Prostate gland (tissue), 2 donors: Measurements from ENCODE around the gene OR1S2. TPM values are rescaled to one million over a fixed set of nuclear protein-coding genes. Genes with fewer than 3 reads are reported as not detected.

Experiments used
- DNase-seq: peaks from one replicate; pipeline ENCODE4 v3.0.0-alpha.2; 2019; ENCODE audit warnings: low spot score
- H3K27ac ChIP-seq, 2 donors: fragments of 200-600 bp; sonication (generic); 2 replicates each; pipeline ENCODE4 v1.5.1; 2017 to 2019
- H3K27me3 ChIP-seq: fragments of 200-600 bp; sonication (generic); replicated peaks from 2 replicates; pipeline ENCODE4 v1.5.1; 2019; ENCODE audit not compliant: insufficient read depth
- H3K36me3 ChIP-seq, 2 donors: fragments of 200-600 bp; sonication (generic); 1 replicate in 1 of 2; 2 replicates in 1 of 2; pipeline versions ENCODE4 v1.5.1 to v1.8.1; 2017 to 2019
- H3K4me1 ChIP-seq: fragments of 200-600 bp; sonication (generic); replicated peaks from 2 replicates; pipeline ENCODE4 v1.5.1; 2019
- H3K4me3 ChIP-seq, 2 donors: fragments of 200-600 bp; sonication (generic); 2 replicates each; pipeline ENCODE4 v1.5.1; 2017 to 2019
- H3K9me3 ChIP-seq: fragments of 200-600 bp; sonication (generic); 2 replicates; pipeline ENCODE4 v1.5.1; 2017
- POLR2A ChIP-seq: fragments of 450-650 bp; IDR thresholded peaks from one replicate; pipeline ENCODE4 v1.6.1; 2016; ENCODE audit warnings: antibody characterized with exemption, mild to moderate bottlenecking
- POLR2AphosphoS5 ChIP-seq: sonication (generic); formaldehyde crosslinking; IDR thresholded peaks from one replicate; pipeline ENCODE4 v1.6.1; 2017; ENCODE audit warnings: antibody characterized with exemption
- WGBS: methylation state at CpG from one replicate; pipeline ENCODE4 v1.1.5; 2018; 5-methylcytosine and 5-hydroxymethylcytosine counted together
- intact Hi-C: fragments of 100-400 bp; cut with DNase I; formaldehyde crosslinking; loops from one replicate; pipeline ENCODE4 v1.14.2; 2022
- total RNA-seq, 2 donors: library from RNA; depleted of rRNA; stranded (reverse); fragments of >200 nt; gene quantifications; one replicate each; pipeline ENCODE4 v1.1.0, GENCODE V29; 2016
- TF ChIP-seq, protein P1 (sequence below), 4 experiments: fragments of 200-600 bp in 2 of 4; fragments of 450-650 bp in 2 of 4; sonication (generic) in 2 of 4; IDR thresholded peaks; 1 replicate in 3 of 4; 2 replicates in 1 of 4; pipeline ENCODE4 v1.5.1; 2016 to 2019; ENCODE audit warnings: antibody characterized with exemption in 4 of 4, mild to moderate bottlenecking in 2 of 4, moderate library complexity in 2 of 4

OR1S2 gene
- total RNA-seq, 2 donors from 2014 or later = not detected

DNA sequence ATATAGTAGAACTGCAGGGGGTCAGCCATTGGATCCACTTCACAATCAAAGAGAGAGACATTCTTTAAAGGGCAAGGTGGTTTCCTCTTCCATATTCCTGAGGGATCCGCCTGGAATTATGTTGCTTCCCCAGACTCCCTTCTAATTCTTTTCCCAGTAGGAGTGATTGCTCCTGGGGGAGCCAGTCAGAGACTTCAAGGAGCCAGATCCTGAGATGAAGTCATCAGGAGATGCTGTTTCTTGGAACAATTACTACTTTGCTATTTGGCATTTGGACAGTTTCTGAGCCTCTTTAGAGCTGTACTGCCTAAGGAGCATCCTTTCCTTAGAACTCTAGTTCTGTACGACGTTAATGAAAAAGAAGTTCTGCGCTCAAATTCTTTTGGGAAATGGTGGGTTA, 17.0 kb downstream of the OR1S2 start:
- no peak overlapping the region for H3K4me3 ChIP-seq
- no peaks in the 10 kb centered on the region for H3K27me3 ChIP-seq
- 91% methylated on average over 4 of the region's 4 CpGs for WGBS
- H3K4me1 ChIP-seq = no peaks in the 10 kb centered on the region
- TF ChIP-seq POLR2AphosphoS5 (no peak), POLR2A (no peak)
- no peaks in the 10 kb centered on the region for H3K36me3 ChIP-seq
- no peak for DNase-seq
- intact Hi-C loops = no loop called here
- H3K27ac ChIP-seq = no peak overlapping the region
- no peaks in the 10 kb centered on the region for H3K9me3 ChIP-seq

DNA sequence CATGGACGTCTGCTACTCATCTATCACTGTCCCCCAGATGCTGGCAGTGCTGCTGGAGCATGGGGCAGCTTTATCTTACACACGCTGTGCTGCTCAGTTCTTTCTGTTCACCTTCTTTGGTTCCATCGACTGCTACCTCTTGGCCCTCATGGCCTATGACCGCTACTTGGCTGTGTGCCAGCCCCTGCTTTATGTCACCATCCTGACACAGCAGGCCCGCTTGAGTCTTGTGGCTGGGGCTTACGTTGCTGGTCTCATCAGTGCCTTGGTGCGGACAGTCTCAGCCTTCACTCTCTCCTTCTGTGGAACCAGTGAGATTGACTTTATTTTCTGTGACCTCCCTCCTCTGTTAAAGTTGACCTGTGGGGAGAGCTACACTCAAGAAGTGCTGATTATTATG, 24.3 kb downstream of the OR1S2 start:
- Histone ChIP-seq H3K4me1 (no peaks in the 10 kb centered on the region), H3K36me3 (no peaks in the 10 kb centered on the region), H3K4me3 (no peak overlapping the region), H3K27me3 (no peaks in the 10 kb centered on the region), H3K27ac (no peak overlapping the region), H3K9me3 (no peaks in the 10 kb centered on the region)
- no peak for DNase-seq
- TF ChIP-seq POLR2A = no peak
- TF ChIP-seq, protein P1, sequence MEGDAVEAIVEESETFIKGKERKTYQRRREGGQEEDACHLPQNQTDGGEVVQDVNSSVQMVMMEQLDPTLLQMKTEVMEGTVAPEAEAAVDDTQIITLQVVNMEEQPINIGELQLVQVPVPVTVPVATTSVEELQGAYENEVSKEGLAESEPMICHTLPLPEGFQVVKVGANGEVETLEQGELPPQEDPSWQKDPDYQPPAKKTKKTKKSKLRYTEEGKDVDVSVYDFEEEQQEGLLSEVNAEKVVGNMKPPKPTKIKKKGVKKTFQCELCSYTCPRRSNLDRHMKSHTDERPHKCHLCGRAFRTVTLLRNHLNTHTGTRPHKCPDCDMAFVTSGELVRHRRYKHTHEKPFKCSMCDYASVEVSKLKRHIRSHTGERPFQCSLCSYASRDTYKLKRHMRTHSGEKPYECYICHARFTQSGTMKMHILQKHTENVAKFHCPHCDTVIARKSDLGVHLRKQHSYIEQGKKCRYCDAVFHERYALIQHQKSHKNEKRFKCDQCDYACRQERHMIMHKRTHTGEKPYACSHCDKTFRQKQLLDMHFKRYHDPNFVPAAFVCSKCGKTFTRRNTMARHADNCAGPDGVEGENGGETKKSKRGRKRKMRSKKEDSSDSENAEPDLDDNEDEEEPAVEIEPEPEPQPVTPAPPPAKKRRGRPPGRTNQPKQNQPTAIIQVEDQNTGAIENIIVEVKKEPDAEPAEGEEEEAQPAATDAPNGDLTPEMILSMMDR (IDR thresholded peaks at IDR 0.05) = no peak
- no peak for TF ChIP-seq POLR2AphosphoS5
- WGBS = 81% methylated on average over 7 of the region's 7 CpGs
- intact Hi-C loops = no loop called here

DNA sequence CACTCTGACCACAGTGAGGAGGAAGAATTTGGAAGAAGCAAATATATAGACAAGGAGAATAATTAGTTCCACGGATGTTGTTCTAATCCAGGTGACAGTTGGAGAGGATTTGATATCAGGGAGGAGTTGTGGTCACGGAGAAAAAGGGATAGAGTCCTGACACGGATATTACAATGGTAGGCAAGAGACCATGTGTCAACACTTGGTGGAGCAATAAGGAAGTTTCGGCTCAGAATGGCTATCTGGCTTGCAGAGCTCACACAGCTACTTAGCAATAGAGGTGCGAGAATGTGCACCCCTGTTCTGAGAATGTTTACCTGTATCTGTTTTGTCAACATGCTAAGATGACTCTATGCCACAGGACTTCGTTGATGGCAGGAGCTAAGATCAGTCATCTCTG, 25.5 kb downstream of the OR1S2 start:
- 87% methylated on average over 6 of the region's 6 CpGs for WGBS
- DNase-seq = no peak
- Histone ChIP-seq H3K27ac (no peak overlapping the region), H3K4me3 (no peak overlapping the region), H3K9me3 (no peaks in the 10 kb centered on the region), H3K36me3 (no peaks in the 10 kb centered on the region), H3K27me3 (no peaks in the 10 kb centered on the region), H3K4me1 (no peaks in the 10 kb centered on the region)
- intact Hi-C loops = no loop called here
- TF ChIP-seq POLR2A (no peak), POLR2AphosphoS5 (no peak)
- TF ChIP-seq, protein P1 (IDR thresholded peaks at IDR 0.05) = no peak

DNA sequence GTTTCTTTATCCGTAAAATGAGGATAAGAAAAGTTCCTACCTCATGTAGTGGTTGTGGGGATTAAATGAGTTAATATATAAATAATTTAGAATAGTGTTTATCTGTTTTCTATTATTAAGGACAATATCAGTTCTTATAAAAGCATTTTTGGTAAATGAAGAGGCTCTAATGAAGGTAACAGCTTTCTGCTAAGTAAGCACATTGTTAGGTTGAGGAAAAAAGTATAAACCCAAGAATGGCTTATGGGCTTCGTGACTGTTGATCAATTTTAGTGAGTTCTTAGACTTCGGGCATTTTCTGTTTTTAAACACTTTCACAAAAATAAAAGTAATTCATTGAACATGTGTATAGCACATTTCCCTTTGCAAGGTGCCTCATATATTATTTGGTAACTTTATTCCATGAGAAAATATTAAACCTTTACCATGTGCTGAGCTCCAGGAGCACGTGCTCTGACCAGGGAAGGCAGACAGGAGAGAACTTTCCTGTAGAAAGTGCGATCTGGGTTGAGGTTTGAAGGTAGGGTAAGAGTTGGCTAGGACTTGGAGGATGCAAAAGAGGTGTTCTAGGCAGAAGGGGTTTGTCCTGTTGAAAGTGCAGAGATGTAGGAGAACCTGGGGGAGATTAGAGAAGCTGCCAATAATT, 26.4 kb downstream of the OR1S2 start:
- DNase-seq = no peak
- 84% methylated on average over 5 of the region's 5 CpGs for WGBS
- TF ChIP-seq, protein P1 (IDR thresholded peaks at IDR 0.05) = no peak
- TF ChIP-seq POLR2AphosphoS5 (no peak), POLR2A (no peak)
- H3K27ac ChIP-seq = no peak overlapping the region
- no peaks in the 10 kb centered on the region for H3K4me1 ChIP-seq
- H3K27me3 ChIP-seq = no peaks in the 10 kb centered on the region
- intact Hi-C loops = no loop called here
- no peaks in the 10 kb centered on the region for H3K9me3 ChIP-seq
- H3K4me3 ChIP-seq = no peak overlapping the region
- no peaks in the 10 kb centered on the region for H3K36me3 ChIP-seq

DNA sequence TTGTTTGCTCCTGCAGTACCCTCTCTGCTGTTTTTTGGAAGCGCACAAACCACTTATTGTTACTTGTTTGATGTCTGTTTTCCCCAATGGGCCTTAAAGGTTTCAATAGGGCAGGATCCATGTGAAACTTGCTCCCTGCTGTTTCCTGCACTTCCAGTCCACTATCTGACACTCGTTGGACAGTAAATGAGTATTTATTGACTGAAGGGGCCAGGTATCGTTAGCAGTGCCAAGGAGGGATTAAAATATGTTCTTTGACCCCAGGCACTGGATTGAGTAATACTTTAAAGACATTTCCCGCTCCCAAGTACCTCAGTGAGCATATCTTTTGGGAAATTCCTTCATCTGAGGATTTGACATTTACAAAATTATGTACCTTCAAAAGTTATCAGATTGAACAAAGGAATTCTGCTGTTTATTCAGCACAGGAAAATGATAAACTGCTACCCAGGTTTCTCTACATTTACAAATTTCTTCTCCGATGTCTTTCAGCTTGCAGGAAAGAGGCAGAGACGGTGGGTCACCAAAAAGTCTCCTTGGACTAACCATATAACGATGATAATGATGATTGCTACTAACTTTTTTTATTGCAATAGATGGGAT, 38.3 kb downstream of the OR1S2 start:
- no peaks in the 10 kb centered on the region for H3K9me3 ChIP-seq
- TF ChIP-seq, protein P1 (IDR thresholded peaks at IDR 0.05) = no peak
- TF ChIP-seq POLR2A (no peak), POLR2AphosphoS5 (peak; percentile 31)

More for the DNA sequence above, 38.3 kb downstream of the OR1S2 start:
- WGBS = 39% methylated on average over 7 of the region's 7 CpGs
- no peak overlapping the region for H3K27ac ChIP-seq
- intact Hi-C loops = no loop called here
- no peaks in the 10 kb centered on the region for H3K36me3 ChIP-seq
- H3K4me1 ChIP-seq = no peaks in the 10 kb centered on the region
- no peak overlapping the region for H3K4me3 ChIP-seq
- H3K27me3 ChIP-seq = no peaks in the 10 kb centered on the region
- DNase-seq = peak; percentile 65
